Fibroblast of peridontal ligament (primary cell): Measurements from ENCODE around the gene UIMC1.
A peak's percentile ranks its signal among the peaks of the same experiment; 100 is the strongest.
"Not testable (repeated sequence)": the region's sequence is repeated elsewhere in the genome, so short reads cannot be mapped to it uniquely, and the experiment has no call there.

Experiments used
- DNase-seq: peaks from one replicate; pipeline ENCODE4 v3.0.0-alpha.2; 2010; ENCODE audit errors: extremely low read depth

UIMC1 gene

GRCh38 chr5:177006265-177006972, at the start of gene UIMC1:
Gene UIMC1 (minus strand): TSS chr5:177006779. CDS start chr5:176982615, 24,164 bp downstream.
- DNase-seq: peak; percentile 86

- no peak for DNase-seq
These were observed 42.7 kb upstream of the UIMC1 start for GRCh38 chr5:177049285-177049684.

DNA sequence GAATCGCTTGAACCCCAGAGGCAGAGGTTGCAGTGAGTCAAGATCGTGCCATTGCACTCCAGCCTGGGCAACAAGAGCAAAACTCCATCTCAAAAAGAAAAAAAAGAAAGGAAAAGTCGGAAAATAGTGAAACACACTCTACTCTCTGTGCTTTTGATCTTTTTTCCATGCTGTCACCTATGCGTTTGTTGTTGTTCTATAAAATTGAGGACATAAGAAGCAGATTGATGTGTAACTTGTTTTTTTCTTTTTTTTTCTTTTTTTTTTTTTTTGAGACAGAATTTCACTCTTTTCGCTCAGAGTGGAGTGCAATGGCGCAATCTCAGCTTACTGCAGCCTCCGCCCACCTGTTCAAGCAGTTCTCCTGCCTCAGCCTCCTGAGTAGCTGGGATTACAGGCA, 42.0 kb upstream of the UIMC1 start:
- DNase-seq: not testable (repeated sequence)

- DNase-seq: no peak
These were observed 39.1 kb upstream of the UIMC1 start for GRCh38 chr5:177045631-177046030.

GRCh38 chr5:177044641-177045040, 38.1 kb upstream of the UIMC1 start:
- no peak for DNase-seq

DNA sequence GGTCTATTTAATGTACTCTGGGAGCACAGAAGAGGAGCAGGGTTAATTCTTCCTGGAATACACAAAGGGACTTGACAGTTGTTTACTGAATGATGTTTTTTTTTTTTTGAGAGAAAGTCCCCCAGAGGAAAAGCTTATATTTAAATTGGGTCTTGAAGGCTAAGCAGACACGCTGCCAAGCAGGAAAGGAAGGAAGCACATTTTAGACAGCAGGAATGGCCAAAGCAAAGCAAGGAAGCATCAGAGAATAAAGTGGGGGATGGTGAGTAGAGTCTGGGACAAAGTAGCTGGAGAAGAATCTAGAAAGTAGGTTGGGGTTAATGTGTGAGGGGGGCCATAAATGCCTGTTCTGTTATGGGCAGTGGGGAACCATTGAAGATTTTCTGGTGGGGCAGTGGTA, 37.4 kb upstream of the UIMC1 start:
- no peak for DNase-seq

GRCh38 chr5:177043114-177043513, 36.5 kb upstream of the UIMC1 start:
- DNase-seq: no peak

GRCh38 chr5:177041936-177042335, 35.4 kb upstream of the UIMC1 start:
- DNase-seq: no peak

- DNase-seq: peak; percentile 98
These were observed 34.3 kb upstream of the UIMC1 start for GRCh38 chr5:177040814-177041420.

GRCh38 chr5:177036921-177037320, 30.3 kb upstream of the UIMC1 start:
- DNase-seq: no peak

DNA sequence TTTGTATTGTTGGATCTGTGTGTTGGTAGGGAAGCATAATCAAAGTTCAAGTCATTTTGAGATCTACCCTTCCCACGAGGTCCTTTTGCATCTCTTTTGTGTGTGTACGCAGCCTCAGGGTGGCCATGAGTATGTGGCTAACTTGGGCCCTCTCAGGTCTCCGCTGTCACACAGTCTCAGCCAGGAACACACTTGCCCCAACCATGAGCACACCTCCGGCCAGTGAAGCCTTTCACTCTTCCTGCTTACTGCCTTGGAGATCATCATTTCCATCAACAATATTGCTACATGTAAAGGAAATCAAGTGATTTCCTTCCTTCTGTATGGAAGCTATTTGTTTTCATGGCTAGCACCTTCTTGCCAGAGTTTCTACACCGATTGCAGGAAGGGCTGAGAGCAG, 29.9 kb upstream of the UIMC1 start:
- DNase-seq: no peak

- DNase-seq: peak; percentile 24
These were observed 29.4 kb upstream of the UIMC1 start for GRCh38 chr5:177035976-177036375.

DNA sequence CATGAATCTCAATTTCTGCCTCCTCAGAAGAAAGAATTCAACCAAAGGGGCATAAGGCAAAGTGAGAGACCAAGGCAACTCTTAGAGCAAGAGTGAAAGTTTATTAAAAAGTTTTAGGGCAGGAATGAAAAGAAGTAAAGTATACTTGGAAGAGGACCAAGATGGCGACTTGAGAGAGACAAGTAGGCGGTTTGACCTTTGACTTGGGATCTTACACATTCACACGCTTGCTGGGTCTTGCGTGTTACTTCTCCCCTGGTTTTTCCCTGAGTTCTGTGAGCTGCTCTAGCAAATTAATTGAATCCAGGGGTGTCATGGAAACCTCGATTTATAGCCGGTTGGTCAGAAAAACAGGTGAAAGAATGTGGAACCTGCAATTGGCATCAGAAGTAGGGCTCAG, 22.9 kb upstream of the UIMC1 start:
- no peak for DNase-seq

DNA sequence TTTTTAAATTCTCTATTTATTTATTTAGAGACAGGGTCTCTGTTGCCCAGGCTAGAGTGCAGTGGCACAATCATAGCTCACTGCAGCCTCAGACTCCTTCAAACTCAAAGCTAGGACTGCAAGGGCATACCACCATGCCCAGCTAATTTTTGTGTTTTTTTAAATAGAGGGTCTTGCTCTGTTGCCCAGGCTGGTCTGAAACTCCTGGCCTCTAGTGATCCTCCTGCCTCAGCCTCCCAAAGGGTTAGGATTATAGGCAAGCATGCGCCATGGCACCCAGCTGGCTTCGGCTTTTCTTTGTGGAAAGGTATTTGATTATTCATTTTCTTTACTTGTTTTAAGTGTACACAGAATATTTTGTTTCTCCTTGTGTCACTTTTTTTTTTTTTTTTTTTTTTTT, 21.1 kb upstream of the UIMC1 start:
- DNase-seq: no peak

DNA sequence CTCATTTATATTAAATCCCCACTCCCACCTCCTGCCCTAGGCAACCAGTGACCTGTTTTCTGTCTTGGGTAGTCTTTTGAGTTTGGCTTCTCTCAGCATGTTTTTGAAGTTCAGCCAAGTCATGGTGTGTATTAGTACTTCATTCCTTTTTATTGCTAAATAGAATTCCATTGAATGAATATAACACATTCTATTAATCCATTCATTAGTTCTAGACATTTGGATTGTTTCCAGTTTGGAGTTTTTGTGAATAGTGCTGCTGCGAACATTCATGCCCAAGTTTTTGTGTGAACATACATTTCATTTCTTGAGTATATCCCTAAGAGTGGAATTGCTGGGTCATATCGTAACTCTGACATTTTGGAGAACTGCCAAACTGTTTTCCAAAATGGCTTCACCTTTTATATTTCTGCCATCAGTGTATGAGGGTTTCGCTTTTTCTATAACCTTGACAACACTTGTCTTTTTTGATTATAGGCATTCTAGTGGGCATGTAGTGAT, 18.6 kb upstream of the UIMC1 start:
- DNase-seq: no peak

- DNase-seq: no peak
These were observed 18.0 kb upstream of the UIMC1 start for GRCh38 chr5:177024559-177024958.

- DNase-seq: peak; percentile 21
These were observed 16.7 kb upstream of the UIMC1 start for GRCh38 chr5:177023303-177023664.

- DNase-seq: peak; percentile 90
These were observed 16.1 kb upstream of the UIMC1 start, which contains the start of gene ZNF346 for GRCh38 chr5:177022386-177023302. Gene ZNF346 (plus strand): TSS chr5:177022696. CDS start chr5:177022739, 43 bp downstream.

DNA sequence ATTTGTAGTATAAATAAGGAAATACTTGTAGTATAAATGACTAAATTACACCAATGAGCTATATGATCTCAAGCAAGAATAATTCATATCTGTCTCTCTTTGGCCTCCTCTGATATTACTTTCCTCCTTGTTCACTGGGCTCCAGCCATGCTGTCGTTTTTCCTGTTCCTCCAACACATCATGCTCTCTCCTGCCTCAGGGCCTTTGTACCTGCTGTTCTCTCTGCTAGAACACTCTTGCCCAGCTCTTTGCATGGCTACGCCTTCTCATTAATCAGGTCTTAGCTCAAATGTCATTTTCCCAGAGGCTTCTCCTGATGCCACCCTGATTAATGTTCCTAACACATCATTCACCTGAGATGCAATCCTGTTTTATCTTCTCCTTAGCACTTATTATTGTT, 13.5 kb upstream of the UIMC1 start:
- no peak for DNase-seq

DNA sequence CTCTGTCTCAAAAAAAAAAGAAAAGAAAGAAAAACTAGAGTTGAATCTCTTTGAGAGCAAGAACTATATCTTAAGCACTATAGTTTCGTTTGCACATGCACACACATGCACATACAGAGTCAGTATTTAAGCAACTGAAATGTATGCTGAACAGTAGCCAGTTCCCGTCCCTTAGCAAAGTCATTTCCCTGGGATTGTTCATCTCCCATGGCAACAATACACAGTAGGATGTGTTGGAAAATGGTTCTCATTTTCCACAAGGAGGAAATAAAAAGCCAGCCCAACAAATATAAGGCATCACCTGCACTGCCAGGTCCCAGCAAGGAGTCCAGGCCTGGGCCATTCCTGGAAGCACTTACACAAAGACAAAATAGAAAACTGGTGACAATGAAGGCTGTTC, 11.8 kb upstream of the UIMC1 start:
- no peak for DNase-seq

DNA sequence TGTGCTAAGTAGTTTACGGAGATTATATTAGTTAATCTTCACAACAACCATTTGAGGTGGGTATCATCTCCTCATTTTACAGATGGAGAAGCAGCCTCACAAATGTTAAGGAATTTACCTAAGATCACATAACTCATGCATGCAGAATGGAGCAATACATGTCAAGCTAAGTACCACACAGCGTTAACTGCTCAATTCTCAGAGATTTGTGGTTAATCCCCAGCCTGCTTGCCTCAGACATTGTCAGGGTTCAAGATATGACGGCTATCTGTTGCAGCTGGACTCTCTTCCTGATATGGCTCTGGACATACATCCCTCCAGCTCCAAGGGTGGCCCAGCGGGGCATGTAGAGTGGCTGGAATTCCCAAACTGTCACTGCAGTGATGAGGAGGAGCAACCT, 8.6 kb upstream of the UIMC1 start:
- no peak for DNase-seq

- DNase-seq: no peak
These were observed 3.6 kb upstream of the UIMC1 start for GRCh38 chr5:177010153-177010552.
